Neuronal stem cell (in vitro differentiated cells): ENCODE results near the gene SRRM4.

Experiments
- DNase-seq: peaks from one replicate; pipeline ENCODE4 v3.0.0-alpha.2; 2013; ENCODE audit warnings: low spot score
- H2AFZ ChIP-seq: one replicate; pipeline ENCODE4 v1.6.1; 2013; ENCODE audit warnings: mild to moderate bottlenecking, low read length, inconsistent platforms
- H2AK5ac ChIP-seq: 2 replicates; pipeline ENCODE4 v1.6.1; 2013; ENCODE audit warnings: low read depth, mild to moderate bottlenecking, inconsistent platforms, low read length, moderate library complexity, mixed read lengths
- H2BK120ac ChIP-seq: 2 replicates; pipeline ENCODE4 v1.6.1; 2013; ENCODE audit warnings: low read depth, mild to moderate bottlenecking, inconsistent platforms, low read length, moderate library complexity, mixed read lengths
- H2BK12ac ChIP-seq: one replicate; pipeline ENCODE4 v1.6.1; 2013; ENCODE audit warnings: low read length, inconsistent platforms
- H2BK15ac ChIP-seq: 2 replicates; pipeline ENCODE4 v1.6.1; 2013; ENCODE audit warnings: mild to moderate bottlenecking, low read length, inconsistent platforms, mixed read lengths
- H2BK5ac ChIP-seq: one replicate; pipeline ENCODE4 v1.6.1; 2013; ENCODE audit warnings: inconsistent platforms, mild to moderate bottlenecking, low read length, moderate library complexity
- H3K14ac ChIP-seq: one replicate; pipeline ENCODE4 v1.6.1; 2013; ENCODE audit warnings: low read length, inconsistent platforms
- H3K18ac ChIP-seq: 2 replicates; pipeline ENCODE4 v1.6.1; 2013; ENCODE audit warnings: low read length, inconsistent platforms
- H3K23ac ChIP-seq: 2 replicates; pipeline ENCODE4 v1.6.1; 2013; ENCODE audit warnings: low read depth, mild to moderate bottlenecking, mixed read lengths, low read length, inconsistent platforms; ENCODE audit not compliant: poor library complexity
- H3K27ac ChIP-seq: replicated peaks from 3 replicates; pipeline ENCODE4 v1.5.1; 2013; ENCODE audit warnings: low read length, inconsistent platforms
- H3K27me3 ChIP-seq, 3 experiments: 2 replicates each; pipeline ENCODE4 v1.6.1; 2013; ENCODE audit warnings: low read length in 3 of 3, mild to moderate bottlenecking in 2 of 3, inconsistent platforms in 1 of 3, low read depth in 1 of 3, mixed read lengths in 1 of 3, moderate library complexity in 1 of 3; ENCODE audit not compliant: control insufficient read depth in 3 of 3, insufficient read depth in 3 of 3
- H3K36me3 ChIP-seq, 2 donors: replicated peaks in 1 of 2; 2 replicates each; pipeline ENCODE4 v1.6.1; 2013; ENCODE audit warnings: low read length in 2 of 2; ENCODE audit not compliant: control insufficient read depth in 2 of 2, insufficient read depth in 2 of 2
- H3K4ac ChIP-seq: 2 replicates; pipeline ENCODE4 v1.6.1; 2013; ENCODE audit warnings: inconsistent platforms, mild to moderate bottlenecking, low read length, moderate library complexity
- H3K4me1 ChIP-seq, 2 donors: 1 replicate in 1 of 2; 2 replicates in 1 of 2; pipeline ENCODE4 v1.6.1; 2013; ENCODE audit warnings: low read length in 2 of 2, low read depth in 1 of 2; ENCODE audit not compliant: control insufficient read depth in 2 of 2, insufficient read depth in 1 of 2
- H3K4me2 ChIP-seq: one replicate; pipeline ENCODE4 v1.6.1; 2013; ENCODE audit warnings: mild to moderate bottlenecking, low read length, inconsistent platforms; ENCODE audit not compliant: insufficient read depth, poor library complexity, severe bottlenecking
- H3K4me3 ChIP-seq, 2 donors: 2 replicates each; pipeline ENCODE4 v1.5.1; 2013; ENCODE audit warnings: low read length in 2 of 2, mild to moderate bottlenecking in 2 of 2, inconsistent platforms in 1 of 2, moderate library complexity in 1 of 2
- H3K79me1 ChIP-seq: one replicate; pipeline ENCODE4 v1.6.1; 2013; ENCODE audit warnings: low read depth, mild to moderate bottlenecking, inconsistent platforms, low read length, moderate library complexity
- H3K9ac ChIP-seq: one replicate; pipeline ENCODE4 v1.6.1; 2013; ENCODE audit warnings: mild to moderate bottlenecking, low read depth, low read length, inconsistent platforms; ENCODE audit not compliant: poor library complexity
- H3K9me3 ChIP-seq, 2 donors: replicated peaks in 1 of 2; 2 replicates each; pipeline versions ENCODE3 to v1.6.1; 2013; ENCODE audit warnings: low read length in 2 of 2, mild to moderate bottlenecking in 2 of 2, inconsistent platforms in 1 of 2, low read depth in 1 of 2, mixed read lengths in 1 of 2, moderate library complexity in 1 of 2; ENCODE audit not compliant: control insufficient read depth in 2 of 2, insufficient read depth in 1 of 2
- H4K8ac ChIP-seq: one replicate; pipeline ENCODE4 v1.6.1; 2013; ENCODE audit warnings: low read depth, mild to moderate bottlenecking, inconsistent platforms, low read length, moderate library complexity
- H4K91ac ChIP-seq: one replicate; pipeline ENCODE4 v1.6.1; 2013; ENCODE audit warnings: low read length, low read depth, mild to moderate bottlenecking, inconsistent platforms; ENCODE audit not compliant: poor library complexity
- WGBS, 2 donors: extraction: QIAGEN DNeasy Blood & Tissue Kit; methylation state at CpG; one replicate each; pipeline ENCODE4 v1.1.7; 2013; ENCODE audit warnings: missing lambda C conversion rate in 2 of 2, mixed read lengths in 1 of 2; ENCODE audit not compliant: insufficient read length in 2 of 2, insufficient replicate concordance in 1 of 2; ENCODE audit errors: extremely low coverage in 2 of 2; 5-methylcytosine and 5-hydroxymethylcytosine counted together

The SRRM4 gene

GRCh38 chr12:119090865-119091264 lies 109.5 kb downstream of the SRRM4 start:
- no peak overlapping the region for H2BK120ac ChIP-seq
- no peak overlapping the region for H3K27ac ChIP-seq
- no peak overlapping the region for H3K23ac ChIP-seq
- no peak overlapping the region for H3K4me2 ChIP-seq
- no peak overlapping the region for H4K91ac ChIP-seq
- peaks cover 0 to 22% of the 10 kb centered on the region in 2 donors for H3K4me1 ChIP-seq
- H3K14ac ChIP-seq = no peak overlapping the region
- H2AFZ ChIP-seq = no peak overlapping the region
- H3K36me3 ChIP-seq = no peaks in the 10 kb centered on the region
- H2AK5ac ChIP-seq = no peak overlapping the region
- H3K9ac ChIP-seq = no peak overlapping the region
- H4K8ac ChIP-seq = no peak overlapping the region
- H3K4ac ChIP-seq = no peak overlapping the region
- H3K79me1 ChIP-seq = no peaks in the 10 kb centered on the region
- DNase-seq = no peak
- no peak overlapping the region for H2BK15ac ChIP-seq
- no peak overlapping the region for H3K18ac ChIP-seq
- no CpG with 5 or more reads among the region's 3 CpGs for WGBS, 2 donors
- no peak overlapping the region for H2BK12ac ChIP-seq
- no peaks in the 10 kb centered on the region for H3K9me3 ChIP-seq
- no peak overlapping the region for H3K4me3 ChIP-seq
- H2BK5ac ChIP-seq = no peak overlapping the region
- H3K27me3 ChIP-seq = no peaks in the 10 kb centered on the region

GRCh38 chr12:119096429-119097202 lies 115.3 kb downstream of the SRRM4 start:
- no CpG with 5 or more reads among the region's 11 CpGs for WGBS, 2 donors
- peaks cover 0 to 17% of the 10 kb centered on the region in 2 donors for H3K4me1 ChIP-seq
- H2BK12ac ChIP-seq = no peak overlapping the region
- no peak overlapping the region for H2BK120ac ChIP-seq
- H3K27ac ChIP-seq = no peak overlapping the region
- H4K91ac ChIP-seq = no peak overlapping the region
- H2AK5ac ChIP-seq = no peak overlapping the region
- no peak overlapping the region for H3K14ac ChIP-seq
- H3K23ac ChIP-seq = no peak overlapping the region
- no peak overlapping the region for H3K9ac ChIP-seq
- H3K36me3 ChIP-seq = no peaks in the 10 kb centered on the region
- peak; percentile 65 for DNase-seq
- H2BK5ac ChIP-seq = no peak overlapping the region
- H2BK15ac ChIP-seq = no peak overlapping the region
- no peaks in the 10 kb centered on the region for H3K79me1 ChIP-seq
- no peak overlapping the region for H4K8ac ChIP-seq
- no peak overlapping the region for H2AFZ ChIP-seq
- H3K4me3 ChIP-seq = no peak overlapping the region
- peaks cover 0 to 2% of the 10 kb centered on the region in 2 donors for H3K9me3 ChIP-seq
- no peak overlapping the region for H3K18ac ChIP-seq
- H3K4me2 ChIP-seq = no peak overlapping the region
- H3K4ac ChIP-seq = no peak overlapping the region
- H3K27me3 ChIP-seq = no peaks in the 10 kb centered on the region

GRCh38 chr12:119100933-119101332 lies 119.6 kb downstream of the SRRM4 start:
- WGBS, 2 donors = no CpG with 5 or more reads among the region's 3 CpGs
- no peak overlapping the region for H2BK12ac ChIP-seq
- DNase-seq = no peak

GRCh38 chr12:119102274-119102673 lies 120.9 kb downstream of the SRRM4 start:
- Histone ChIP-seq H2AFZ (no peak overlapping the region), H3K4me3 (no peak overlapping the region), H3K27ac (no peak overlapping the region), H4K91ac (no peak overlapping the region), H2BK15ac (no peak overlapping the region), H2BK12ac (no peak overlapping the region), H3K9me3 (peaks cover 0 to 2% of the 10 kb centered on the region in 2 donors), H3K4me2 (no peak overlapping the region), H3K4me1 (peaks cover 0 to 5% of the 10 kb centered on the region in 2 donors), H3K4ac (no peak overlapping the region), H3K9ac (no peak overlapping the region), H3K79me1 (no peaks in the 10 kb centered on the region), H3K14ac (no peak overlapping the region), H3K36me3 (no peaks in the 10 kb centered on the region), H2AK5ac (no peak overlapping the region), H2BK120ac (no peak overlapping the region), H3K18ac (no peak overlapping the region), H3K23ac (no peak overlapping the region), H3K27me3 (no peaks in the 10 kb centered on the region), H4K8ac (no peak overlapping the region), H2BK5ac (no peak overlapping the region)
- no peak for DNase-seq
- WGBS, 2 donors = no CpG with 5 or more reads among the region's 4 CpGs

More at GRCh38 chr12:119100933-119101332, 119.6 kb downstream of the SRRM4 start:
- Histone ChIP-seq H2BK15ac (no peak overlapping the region), H3K4ac (no peak overlapping the region), H4K91ac (no peak overlapping the region), H3K36me3 (no peaks in the 10 kb centered on the region), H2BK120ac (no peak overlapping the region), H3K4me2 (no peak overlapping the region), H3K27ac (no peak overlapping the region), H3K18ac (no peak overlapping the region), H2AK5ac (no peak overlapping the region), H2AFZ (no peak overlapping the region), H3K4me1 (peaks cover 0 to 12% of the 10 kb centered on the region in 2 donors), H3K9me3 (peaks cover 0 to 2% of the 10 kb centered on the region in 2 donors), H3K4me3 (no peak overlapping the region), H2BK5ac (no peak overlapping the region), H3K27me3 (no peaks in the 10 kb centered on the region), H3K14ac (no peak overlapping the region), H4K8ac (no peak overlapping the region), H3K23ac (no peak overlapping the region), H3K79me1 (no peaks in the 10 kb centered on the region), H3K9ac (no peak overlapping the region)
